CD14-positive monocyte (primary cell): ENCODE data around the gene CBX6. TPM values are rescaled to one million over a fixed set of nuclear protein-coding genes. Genes with fewer than 3 reads are reported as not detected.

ENCODE experiments used
- DNase-seq, 3 donors: peaks; one replicate each; pipeline ENCODE4 v3.0.0-alpha.2; 2011 to 2022
- H2AFZ ChIP-seq: 2 replicates; pipeline ENCODE4 v1.6.0; 2012; ENCODE audit warnings: mild to moderate bottlenecking, low read depth, low read length, inconsistent platforms; ENCODE audit not compliant: insufficient read depth, poor library complexity, severe bottlenecking
- H3K27ac ChIP-seq, 2 donors: 1 replicate in 1 of 2; 2 replicates in 1 of 2; pipeline ENCODE4 v1.5.1; 2012 to 2013; ENCODE audit warnings: low read length in 2 of 2, control low read depth in 1 of 2, inconsistent platforms in 1 of 2, low read depth in 1 of 2, mild to moderate bottlenecking in 1 of 2
- H3K27me3 ChIP-seq, 2 donors: one replicate each; pipeline versions ENCODE4 v1.6.0 to v1.6.1; 2011 to 2013; ENCODE audit warnings: low read length in 2 of 2; ENCODE audit not compliant: control insufficient read depth in 2 of 2, insufficient read depth in 2 of 2
- H3K36me3 ChIP-seq, 2 donors: replicated peaks in 1 of 2; 1 replicate in 1 of 2; 2 replicates in 1 of 2; pipeline versions ENCODE4 v1.5.1 to v1.6.1; 2012 to 2013; ENCODE audit warnings: low read length in 2 of 2, control low read depth in 1 of 2, inconsistent platforms in 1 of 2, mild to moderate bottlenecking in 1 of 2; ENCODE audit not compliant: insufficient read depth in 2 of 2, control insufficient read depth in 1 of 2
- H3K4me1 ChIP-seq, 2 donors: 1 replicate in 1 of 2; 2 replicates in 1 of 2; pipeline versions ENCODE4 v1.5.1 to v1.6.1; 2012 to 2013; ENCODE audit warnings: low read length in 2 of 2, control low read depth in 1 of 2, inconsistent platforms in 1 of 2, mild to moderate bottlenecking in 1 of 2, moderate library complexity in 1 of 2; ENCODE audit not compliant: insufficient read depth in 2 of 2, control insufficient read depth in 1 of 2
- H3K4me2 ChIP-seq: replicated peaks from 2 replicates; pipeline ENCODE3; 2012; ENCODE audit warnings: low read length, moderate library complexity, mild to moderate bottlenecking; ENCODE audit not compliant: poor library complexity, severe bottlenecking; ENCODE audit errors: extremely low read depth
- H3K4me3 ChIP-seq, 3 experiments: fragments of 200-600 bp in 1 of 3; sonication (generic) in 1 of 3; replicated peaks in 1 of 3; 1 replicate in 2 of 3; 2 replicates in 1 of 3; pipeline ENCODE4 v1.5.1; 2011 to 2013; ENCODE audit warnings: low read length in 3 of 3, mild to moderate bottlenecking in 3 of 3, control low read depth in 2 of 3, low read depth in 2 of 3, inconsistent platforms in 1 of 3, moderate library complexity in 1 of 3
- H3K79me2 ChIP-seq: 2 replicates; pipeline ENCODE4 v1.6.0; 2012; ENCODE audit warnings: mild to moderate bottlenecking, control low read depth, inconsistent platforms, low read length, moderate library complexity; ENCODE audit not compliant: insufficient read depth
- H3K9ac ChIP-seq: 2 replicates; pipeline ENCODE4 v1.6.0; 2017; ENCODE audit warnings: low read length, mild to moderate bottlenecking; ENCODE audit not compliant: insufficient read depth, poor library complexity, severe bottlenecking
- H3K9me3 ChIP-seq, 2 donors: replicated peaks in 1 of 2; 1 replicate in 1 of 2; 2 replicates in 1 of 2; pipeline versions ENCODE4 v1.5.1 to v1.6.1; 2012 to 2013; ENCODE audit warnings: low read length in 2 of 2, control low read depth in 1 of 2; ENCODE audit not compliant: control insufficient read depth in 1 of 2, insufficient read depth in 1 of 2
- H4K20me1 ChIP-seq: 2 replicates; pipeline ENCODE4 v1.6.0; 2012; ENCODE audit warnings: mild to moderate bottlenecking, low read length, control low read depth, moderate library complexity; ENCODE audit not compliant: insufficient read depth
- H3K27ac Mint-ChIP-seq, 7 donors: one replicate each; pipeline ENCODE4 v1.8.0; 2020; ENCODE audit warnings: mild to moderate bottlenecking in 7 of 7, mixed read lengths in 7 of 7, moderate library complexity in 6 of 7, inconsistent platforms in 2 of 7
- H3K27me3 Mint-ChIP-seq, 3 donors: one replicate each; pipeline ENCODE4 v1.8.0; 2021 to 2022; ENCODE audit warnings: low read depth in 3 of 3, mild to moderate bottlenecking in 3 of 3, mixed read lengths in 3 of 3, moderate library complexity in 3 of 3, inconsistent platforms in 1 of 3
- H3K36me3 Mint-ChIP-seq, 2 donors: one replicate each; pipeline ENCODE4 v1.8.0; 2020; ENCODE audit warnings: mixed read lengths in 2 of 2, inconsistent platforms in 1 of 2, mild to moderate bottlenecking in 1 of 2
- H3K4me1 Mint-ChIP-seq: one replicate; pipeline ENCODE4 v1.8.0; 2020; ENCODE audit warnings: mild to moderate bottlenecking, mixed read lengths
- H3K4me3 Mint-ChIP-seq, 2 donors: one replicate each; pipeline ENCODE4 v1.8.0; 2020; ENCODE audit warnings: mild to moderate bottlenecking in 2 of 2, mixed read lengths in 2 of 2, moderate library complexity in 1 of 2
- H3K9me3 Mint-ChIP-seq, 7 donors: one replicate each; pipeline ENCODE4 v1.8.0; 2020 to 2022; ENCODE audit warnings: mixed read lengths in 7 of 7, mild to moderate bottlenecking in 6 of 7, moderate library complexity in 6 of 7, inconsistent platforms in 2 of 7
- WGBS: methylation state at CpG from one replicate; pipeline ENCODE4 v1.1.5; 2013; ENCODE audit warnings: missing lambda C conversion rate; ENCODE audit not compliant: insufficient coverage; 5-methylcytosine and 5-hydroxymethylcytosine counted together
- intact Hi-C, 2 donors: fragments of 100-400 bp; cut with micrococcal nuclease; formaldehyde crosslinking; loops; one replicate each; pipeline versions ENCODE4 v1.15.0 to v1.15.1; 2023
- polyA minus RNA-seq: library from RNA; depleted of rRNA, polyadenylated mRNA; stranded (reverse); fragments of >200 nt; gene quantifications from 2 replicates; pipeline ENCODE4 v1.2.3, GENCODE V29; 2012
- polyA plus RNA-seq, 3 donors: library from polyadenylated mRNA; depleted of rRNA in 1 of 3; unstranded in 2 of 3; stranded (reverse) in 1 of 3; fragments of 300-500 nt in 2 of 3; fragments of >200 nt in 1 of 3; fragmentation: Illumina TruSeq in 2 of 3; gene quantifications; 1 replicate in 2 of 3; 2 replicates in 1 of 3; pipeline ENCODE4 v1.2.3, GENCODE V29; 2012 to 2021
- total RNA-seq, 12 experiments: library from RNA in 1 of 12; stranded (reverse) in 1 of 12; fragments of 120-200 nt in 1 of 12; gene quantifications; one replicate each; pipeline ENCODE4 v1.2.4 and lab custom pipeline; 2013 to 2026; ENCODE audit warnings: mixed read lengths in 6 of 12, inconsistent platforms in 1 of 12
- TF ChIP-seq, protein P1 (sequence below): fragments of 200-600 bp; IDR thresholded peaks from one replicate; pipeline ENCODE4 v1.8.0; 2022; ENCODE audit warnings: antibody characterized with exemption, mild to moderate bottlenecking

Gene CBX6
- 24.6 TPM for total RNA-seq (2013)
- polyA plus RNA-seq (10 to 100 TPM in 1 of 3 donors, 1 to 10 TPM in 2; 2.1 to 26.7 (median 5.0) TPM), polyA minus RNA-seq (20.5 and 21.1 TPM in 2 replicates), total RNA-seq (lab: John Stamatoyannopoulos, UW) (6.9 to 116 (median 69.9) reads per million in 11 experiments)

DNA sequence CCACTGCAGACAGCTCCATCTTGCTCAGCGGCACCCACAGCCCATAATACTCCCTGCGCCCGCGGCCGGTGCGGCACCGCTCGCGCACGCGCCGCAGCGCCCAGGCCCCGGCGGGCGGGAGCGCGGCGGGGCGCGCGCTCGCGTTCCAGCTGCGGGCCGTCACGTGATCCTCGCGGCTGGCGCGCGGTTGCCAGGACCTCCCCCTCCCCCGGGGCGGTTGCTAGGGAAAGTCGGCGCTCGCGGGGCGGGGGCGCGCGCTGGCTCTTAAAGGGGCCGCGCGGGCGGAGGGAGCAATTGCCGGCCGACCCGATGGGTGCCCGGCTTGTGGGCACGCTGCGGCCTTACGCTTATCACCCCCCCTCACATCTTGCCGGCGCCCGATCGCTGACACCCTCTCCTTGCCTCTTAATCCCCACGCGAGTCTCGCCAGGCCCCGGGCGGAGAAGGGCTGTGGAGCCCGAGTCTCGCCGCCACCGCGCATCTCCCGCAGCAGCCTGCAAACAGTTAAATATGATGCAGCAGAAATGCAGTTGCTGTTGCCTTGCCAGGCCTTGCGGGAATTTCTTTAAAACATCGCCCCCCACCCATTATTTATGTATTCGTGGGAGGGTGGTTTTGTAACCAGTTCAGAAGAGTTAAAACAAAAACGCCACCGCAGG is at the start of gene CBX6:
Gene CBX6, minus strand, starts transcription at position 45 of the 659 bp plus-strand sequence. Its CDS starts 26 bp downstream, at position 19.
- H2AFZ ChIP-seq = peak within 1 kb of the TSS; percentile 99
- no peaks in the 10 kb centered on the region for H3K9me3 ChIP-seq
- Mint-ChIP-seq H3K4me1 (peaks cover 32% of the 10 kb centered on the region), H3K4me3 (peak within 1 kb of the TSS; percentile 95), H3K27me3 (peaks cover 9 to 27% (median 24%) of the 10 kb centered on the region in 3 donors), H3K9me3 (no peaks in the 10 kb centered on the region), H3K27ac (peak within 1 kb of the TSS; percentile 87 to 97 (median 92)), H3K36me3 (peaks cover 22 to 26% of the 10 kb centered on the region in 2 donors)
- H3K79me2 ChIP-seq = peaks cover 23% of the 10 kb centered on the region
- peak within 1 kb of the TSS; percentile 77 for H3K9ac ChIP-seq
- peaks cover 0 to 16% of the 10 kb centered on the region in 2 donors for H3K27me3 ChIP-seq
- H3K4me1 ChIP-seq = peaks cover 29 to 43% of the 10 kb centered on the region in 2 donors
- H3K4me3 ChIP-seq = peak within 1 kb of the TSS; percentile 90 to 95 (median 93)
- intact Hi-C loops = loop anchor here (2.0 to 10.0 kb wide), 8 partner anchors 80 to 452 kb away; partner anchors contain the start of genes CBX7 (in 1 of the 2), RPL3 (in 1 of the 2) and SUN2 (in 1 of the 2)
- peak within 1 kb of the TSS; percentile 63 to 75 for H3K27ac ChIP-seq
- peak within 1 kb of the TSS; percentile 98 for H3K4me2 ChIP-seq
- DNase-seq = peak; percentile 86 to 91 (median 87)
- H4K20me1 ChIP-seq = peaks cover 31% of the 10 kb centered on the region
- H3K36me3 ChIP-seq = peaks cover 12 to 16% of the 10 kb centered on the region in 2 donors
- 0% methylated on average over 70 of the region's 73 CpGs for WGBS
- TF ChIP-seq, protein P1, sequence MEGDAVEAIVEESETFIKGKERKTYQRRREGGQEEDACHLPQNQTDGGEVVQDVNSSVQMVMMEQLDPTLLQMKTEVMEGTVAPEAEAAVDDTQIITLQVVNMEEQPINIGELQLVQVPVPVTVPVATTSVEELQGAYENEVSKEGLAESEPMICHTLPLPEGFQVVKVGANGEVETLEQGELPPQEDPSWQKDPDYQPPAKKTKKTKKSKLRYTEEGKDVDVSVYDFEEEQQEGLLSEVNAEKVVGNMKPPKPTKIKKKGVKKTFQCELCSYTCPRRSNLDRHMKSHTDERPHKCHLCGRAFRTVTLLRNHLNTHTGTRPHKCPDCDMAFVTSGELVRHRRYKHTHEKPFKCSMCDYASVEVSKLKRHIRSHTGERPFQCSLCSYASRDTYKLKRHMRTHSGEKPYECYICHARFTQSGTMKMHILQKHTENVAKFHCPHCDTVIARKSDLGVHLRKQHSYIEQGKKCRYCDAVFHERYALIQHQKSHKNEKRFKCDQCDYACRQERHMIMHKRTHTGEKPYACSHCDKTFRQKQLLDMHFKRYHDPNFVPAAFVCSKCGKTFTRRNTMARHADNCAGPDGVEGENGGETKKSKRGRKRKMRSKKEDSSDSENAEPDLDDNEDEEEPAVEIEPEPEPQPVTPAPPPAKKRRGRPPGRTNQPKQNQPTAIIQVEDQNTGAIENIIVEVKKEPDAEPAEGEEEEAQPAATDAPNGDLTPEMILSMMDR = no peak

- Histone ChIP-seq H3K4me3 (no peak overlapping the region), H3K36me3 (no peaks in the 10 kb centered on the region), H3K27me3 (peaks cover 23 to 41% of the 10 kb centered on the region in 2 donors), H3K9me3 (no peaks in the 10 kb centered on the region), H4K20me1 (no peaks in the 10 kb centered on the region), H2AFZ (no peak overlapping the region), H3K79me2 (no peaks in the 10 kb centered on the region), H3K4me2 (no peak overlapping the region), H3K4me1 (peaks cover 1 to 2% of the 10 kb centered on the region in 2 donors), H3K9ac (no peak overlapping the region), H3K27ac (no peak overlapping the region)
- H3K27ac Mint-ChIP-seq = no peak overlapping the region
- no peak for DNase-seq
- H3K4me3 Mint-ChIP-seq = no peak overlapping the region
- TF ChIP-seq, protein P1 = no peak
- peaks cover 0 to 2% (median 0%) of the 10 kb centered on the region in 7 donors for H3K9me3 Mint-ChIP-seq
- no peaks in the 10 kb centered on the region for H3K36me3 Mint-ChIP-seq
- H3K27me3 Mint-ChIP-seq = peaks cover 39 to 49% (median 40%) of the 10 kb centered on the region in 3 donors
- WGBS = 94% methylated on average over 2 of the region's 4 CpGs
- H3K4me1 Mint-ChIP-seq = peaks cover 5% of the 10 kb centered on the region
- intact Hi-C loops = no loop called here
These were observed 49.8 kb upstream of the CBX6 start for GRCh38 chr22:38921806-38922205.
